Natural killer cell (primary cell): ENCODE results near the gene PRKACA. TPM values are rescaled to one million over a fixed set of nuclear protein-coding genes. Genes with fewer than 3 reads are reported as not detected.

ENCODE experiments used
- ATAC-seq, 3 donors: fragments of 150-1000 bp in 2 of 3; fragments of 200-7000 bp in 1 of 3; cut with Tn5 transposase; 1 replicate in 1 of 3; 2 replicates in 2 of 3; pipeline ENCODE4 v1.10.0; 2021; ENCODE audit warnings: mild to moderate bottlenecking in 2 of 3, moderate library complexity in 2 of 3
- DNase-seq, 2 donors: peaks; one replicate each; pipeline versions ENCODE4 v3.0.0 to v3.0.0-alpha.2; 2013 to 2021; ENCODE audit warnings: mixed read lengths in 1 of 2
- H3K27ac ChIP-seq: one replicate; pipeline ENCODE4 v1.5.1; 2013; ENCODE audit warnings: mild to moderate bottlenecking, low read length
- H3K27me3 ChIP-seq: one replicate; pipeline ENCODE4 v1.6.1; 2013; ENCODE audit warnings: low read length; ENCODE audit not compliant: control insufficient read depth, insufficient read depth
- H3K36me3 ChIP-seq: one replicate; pipeline ENCODE4 v1.6.1; 2013; ENCODE audit warnings: low read length; ENCODE audit not compliant: control insufficient read depth, insufficient read depth
- H3K4me1 ChIP-seq: one replicate; pipeline ENCODE4 v1.6.1; 2013; ENCODE audit warnings: low read length; ENCODE audit not compliant: control insufficient read depth, insufficient read depth
- H3K4me3 ChIP-seq: one replicate; pipeline ENCODE4 v1.5.1; 2013; ENCODE audit warnings: low read length
- H3K9me3 ChIP-seq: one replicate; pipeline ENCODE4 v1.6.1; 2013; ENCODE audit warnings: low read length; ENCODE audit not compliant: control insufficient read depth, insufficient read depth
- H3K27ac Mint-ChIP-seq, 2 donors: one replicate each; pipeline ENCODE4 v1.8.0; 2022; ENCODE audit warnings: mild to moderate bottlenecking in 2 of 2, mixed read lengths in 2 of 2, moderate library complexity in 1 of 2
- H3K27me3 Mint-ChIP-seq, 2 donors: one replicate each; pipeline ENCODE4 v1.8.0; 2022; ENCODE audit warnings: low read depth in 2 of 2, mixed read lengths in 2 of 2
- H3K36me3 Mint-ChIP-seq: one replicate; pipeline ENCODE4 v1.8.0; 2022; ENCODE audit warnings: mixed read lengths
- H3K4me1 Mint-ChIP-seq, 2 donors: one replicate each; pipeline ENCODE4 v1.8.0; 2022; ENCODE audit warnings: mixed read lengths in 2 of 2
- H3K4me3 Mint-ChIP-seq: one replicate; pipeline ENCODE4 v1.8.0; 2022; ENCODE audit warnings: mild to moderate bottlenecking, moderate library complexity, mixed read lengths
- H3K9me3 Mint-ChIP-seq, 2 donors: one replicate each; pipeline ENCODE4 v1.8.0; 2022; ENCODE audit warnings: mixed read lengths in 2 of 2
- CTCF ChIP-seq: fragments of 200-600 bp; IDR thresholded peaks from one replicate; pipeline ENCODE4 v1.8.0; 2022; ENCODE audit warnings: antibody characterized with exemption
- WGBS: methylation state at CpG from one replicate; pipeline ENCODE4 v1.1.7; 2013; ENCODE audit warnings: missing lambda C conversion rate; ENCODE audit not compliant: insufficient coverage; 5-methylcytosine and 5-hydroxymethylcytosine counted together
- intact Hi-C: fragments of 100-400 bp; cut with micrococcal nuclease; formaldehyde crosslinking; loops from one replicate; pipeline ENCODE4 v1.14.2; 2022
- total RNA-seq, 4 donors: library from RNA; stranded (reverse); fragments of 120-200 nt in 1 of 4; gene quantifications; one replicate each; pipeline versions ENCODE4 v1.2.3 to v1.2.4, GENCODE V29; 2013 to 2022

Gene PRKACA
- total RNA-seq, 3 donors from 2014 or later (not counting 1 experiment from before 2014, with no cell fraction given) = 68.6 to 71.8 (median 69.3) TPM

- 97% methylated on average over 17 of the region's 17 CpGs for WGBS
- H3K9me3 ChIP-seq = no peaks in the 10 kb centered on the region
- peaks cover 5% of the 10 kb centered on the region for H3K4me1 ChIP-seq
- H3K36me3 ChIP-seq = peaks cover 37% of the 10 kb centered on the region
- intact Hi-C loops = no loop called here
- Mint-ChIP-seq H3K4me3 (no peak overlapping the region), H3K9me3 (no peaks in the 10 kb centered on the region), H3K4me1 (no peaks in the 10 kb centered on the region), H3K27ac (no peak overlapping the region), H3K36me3 (no peaks in the 10 kb centered on the region), H3K27me3 (no peaks in the 10 kb centered on the region)
- TF ChIP-seq CTCF = no peak
- ATAC-seq (no peak), DNase-seq (no peak)
- no peaks in the 10 kb centered on the region for H3K27me3 ChIP-seq
- H3K27ac ChIP-seq = no peak overlapping the region
- H3K4me3 ChIP-seq = no peak overlapping the region
These were observed 37.8 kb upstream of the PRKACA start for GRCh38 chr19:14155371-14155770.

GRCh38 chr19:14152713-14153112 is 35.2 kb upstream of the PRKACA start:
- no peak for ATAC-seq
- TF ChIP-seq CTCF = no peak
- Histone ChIP-seq H3K4me3 (no peak overlapping the region), H3K4me1 (peaks cover 31% of the 10 kb centered on the region), H3K27me3 (no peaks in the 10 kb centered on the region), H3K9me3 (no peaks in the 10 kb centered on the region), H3K27ac (no peak overlapping the region), H3K36me3 (peaks cover 24% of the 10 kb centered on the region)
- Mint-ChIP-seq H3K4me3 (no peak overlapping the region), H3K4me1 (peaks cover 22 to 25% of the 10 kb centered on the region in 2 donors), H3K27me3 (no peaks in the 10 kb centered on the region), H3K9me3 (no peaks in the 10 kb centered on the region), H3K27ac (peak overlapping the region in 1 of 2 donors; percentile 27), H3K36me3 (no peaks in the 10 kb centered on the region)
- DNase-seq = no peak
- 97% methylated on average over 12 of the region's 12 CpGs for WGBS
- intact Hi-C loops = no loop called here

GRCh38 chr19:14150770-14151661 is 33.5 kb upstream of the PRKACA start:
- Mint-ChIP-seq H3K4me3 (no peak overlapping the region), H3K27me3 (no peaks in the 10 kb centered on the region), H3K27ac (peak overlapping the region; percentile 92 to 97), H3K4me1 (peaks cover 23 to 27% of the 10 kb centered on the region in 2 donors), H3K36me3 (no peaks in the 10 kb centered on the region), H3K9me3 (no peaks in the 10 kb centered on the region)
- H3K9me3 ChIP-seq = no peaks in the 10 kb centered on the region
- H3K27me3 ChIP-seq = no peaks in the 10 kb centered on the region
- no peak for ATAC-seq
- intact Hi-C loops = no loop called here
- no peak overlapping the region for H3K27ac ChIP-seq
- no peak overlapping the region for H3K4me3 ChIP-seq
- no peak for DNase-seq
- H3K4me1 ChIP-seq = peaks cover 31% of the 10 kb centered on the region
- TF ChIP-seq CTCF = no peak
- peaks cover 12% of the 10 kb centered on the region for H3K36me3 ChIP-seq
- 95% methylated on average over 47 of the region's 47 CpGs for WGBS
